ENCODE measurements around the gene RAC2. TPM values are rescaled to one million over a fixed set of nuclear protein-coding genes. Genes with fewer than 3 reads are reported as not detected.
A peak's percentile ranks its signal among the peaks of the same experiment; 100 is the strongest.
"Not testable (repeated sequence)": the region's sequence is repeated elsewhere in the genome, so short reads cannot be mapped to it uniquely, and the experiment has no call there.

RAC2 gene
- total RNA-seq, 1 experiment from 2014 or later = not detected

- H3K4me3 ChIP-seq, H3K9me3 ChIP-seq, H3K27me3 ChIP-seq, H3K36me3 ChIP-seq, DNase-seq: not testable (repeated sequence)
Observed at GRCh38 chr22:37233371-37233750, 10.7 kb downstream of the RAC2 start.

DNA sequence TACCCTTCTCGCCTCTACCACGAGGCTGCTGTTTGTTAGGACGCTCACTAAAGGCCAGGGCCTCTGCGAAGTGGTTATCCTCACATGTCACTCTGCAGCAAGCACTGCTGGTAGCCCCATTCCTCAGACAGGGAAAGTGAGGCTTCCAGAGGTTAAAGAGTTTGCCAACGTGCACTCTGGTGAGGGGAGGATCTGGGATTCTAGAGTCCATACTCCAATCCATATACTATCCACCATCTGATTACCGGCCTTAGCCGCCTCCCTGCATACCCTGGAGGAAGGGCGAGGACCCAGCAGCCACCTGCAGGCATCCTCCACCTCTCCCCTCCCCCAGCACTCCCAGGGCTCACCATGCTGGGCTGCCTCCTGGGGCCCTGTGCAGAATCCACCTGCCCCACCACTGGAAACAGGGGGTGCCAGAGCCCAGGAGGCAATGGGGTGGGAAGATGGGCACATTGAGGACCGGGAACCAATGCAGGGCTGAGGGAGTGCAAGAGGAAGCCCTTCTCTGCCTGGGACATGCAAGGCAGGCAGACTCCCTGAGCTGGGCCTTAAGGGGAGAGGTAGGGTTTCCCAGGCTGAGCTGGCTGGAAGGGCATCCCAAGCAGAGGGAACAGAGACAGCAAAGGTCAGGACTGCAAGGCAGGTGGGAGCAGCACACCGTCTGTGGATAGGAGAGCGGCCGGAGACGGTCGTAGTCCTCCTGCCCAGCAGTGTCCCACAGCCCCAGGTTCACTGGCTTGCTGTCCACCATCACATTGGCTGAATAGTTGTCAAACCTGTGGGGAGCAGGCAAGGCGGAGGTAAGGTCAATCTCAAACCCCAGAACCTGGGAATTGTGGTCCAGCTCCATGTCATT lies 11.7 kb downstream of the RAC2 start:
- Histone ChIP-seq H3K36me3 (no peaks in the 10 kb centered on the region), H3K27me3 (no peaks in the 10 kb centered on the region), H3K4me3 (no peak overlapping the region), H3K9me3 (no peaks in the 10 kb centered on the region)
- no peak for DNase-seq

DNA sequence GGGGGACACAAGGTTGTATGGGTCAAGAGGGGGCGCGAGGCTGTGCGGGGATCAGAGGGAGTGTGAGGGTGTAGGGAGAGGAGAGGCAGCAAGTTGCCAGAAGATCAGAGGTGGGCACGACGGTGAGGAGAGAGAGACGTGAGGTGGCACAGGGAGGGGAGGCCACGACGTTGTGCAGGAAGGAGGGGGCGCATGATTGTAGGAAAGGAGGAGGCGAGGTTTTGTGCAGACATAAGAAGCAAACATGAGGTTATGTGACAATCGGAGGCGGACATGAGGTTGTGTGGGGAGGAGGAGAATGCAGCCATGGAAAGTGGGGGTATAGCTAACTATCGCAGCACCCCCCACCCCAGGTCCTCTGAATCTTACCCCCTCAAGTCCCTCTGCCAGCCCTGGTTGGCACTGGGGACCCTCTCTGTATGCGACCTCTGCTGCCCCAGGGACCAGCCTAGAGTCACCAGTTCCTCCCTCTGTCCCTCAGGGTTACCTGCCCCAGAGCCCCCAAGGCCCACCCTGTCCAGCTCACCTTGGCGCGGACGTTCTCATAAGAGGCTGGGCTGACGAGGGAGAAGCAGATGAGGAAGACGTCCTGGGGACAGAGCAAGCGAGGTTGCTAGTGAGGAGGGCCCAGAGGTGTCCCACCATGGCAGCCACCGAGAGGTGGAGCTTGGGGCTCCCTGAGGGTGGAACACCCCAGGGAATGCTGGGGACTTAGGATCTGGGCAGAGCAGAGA lies 12.5 kb downstream of the RAC2 start:
- no peaks in the 10 kb centered on the region for H3K36me3 ChIP-seq
- H3K27me3 ChIP-seq = no peaks in the 10 kb centered on the region
- no peak overlapping the region for H3K4me3 ChIP-seq
- H3K9me3 ChIP-seq = no peaks in the 10 kb centered on the region
- DNase-seq = no peak

- no peak overlapping the region for H3K4me3 ChIP-seq
- H3K9me3 ChIP-seq = no peaks in the 10 kb centered on the region
- no peak for DNase-seq
- no peaks in the 10 kb centered on the region for H3K27me3 ChIP-seq
- H3K36me3 ChIP-seq = no peaks in the 10 kb centered on the region
Observed at GRCh38 chr22:37230673-37231405, 13.2 kb downstream of the RAC2 start.

- DNase-seq = peak; percentile 45
- Histone ChIP-seq H3K27me3 (no peaks in the 10 kb centered on the region), H3K9me3 (no peaks in the 10 kb centered on the region), H3K4me3 (no peak overlapping the region), H3K36me3 (no peaks in the 10 kb centered on the region)
Observed at GRCh38 chr22:37229805-37230672, 14.0 kb downstream of the RAC2 start.

- H3K9me3 ChIP-seq = no peaks in the 10 kb centered on the region
- DNase-seq = peak; percentile 81
- no peaks in the 10 kb centered on the region for H3K27me3 ChIP-seq
- H3K36me3 ChIP-seq = no peaks in the 10 kb centered on the region
- no peak overlapping the region for H3K4me3 ChIP-seq
Observed at GRCh38 chr22:37229012-37229804, 14.9 kb downstream of the RAC2 start.

DNA sequence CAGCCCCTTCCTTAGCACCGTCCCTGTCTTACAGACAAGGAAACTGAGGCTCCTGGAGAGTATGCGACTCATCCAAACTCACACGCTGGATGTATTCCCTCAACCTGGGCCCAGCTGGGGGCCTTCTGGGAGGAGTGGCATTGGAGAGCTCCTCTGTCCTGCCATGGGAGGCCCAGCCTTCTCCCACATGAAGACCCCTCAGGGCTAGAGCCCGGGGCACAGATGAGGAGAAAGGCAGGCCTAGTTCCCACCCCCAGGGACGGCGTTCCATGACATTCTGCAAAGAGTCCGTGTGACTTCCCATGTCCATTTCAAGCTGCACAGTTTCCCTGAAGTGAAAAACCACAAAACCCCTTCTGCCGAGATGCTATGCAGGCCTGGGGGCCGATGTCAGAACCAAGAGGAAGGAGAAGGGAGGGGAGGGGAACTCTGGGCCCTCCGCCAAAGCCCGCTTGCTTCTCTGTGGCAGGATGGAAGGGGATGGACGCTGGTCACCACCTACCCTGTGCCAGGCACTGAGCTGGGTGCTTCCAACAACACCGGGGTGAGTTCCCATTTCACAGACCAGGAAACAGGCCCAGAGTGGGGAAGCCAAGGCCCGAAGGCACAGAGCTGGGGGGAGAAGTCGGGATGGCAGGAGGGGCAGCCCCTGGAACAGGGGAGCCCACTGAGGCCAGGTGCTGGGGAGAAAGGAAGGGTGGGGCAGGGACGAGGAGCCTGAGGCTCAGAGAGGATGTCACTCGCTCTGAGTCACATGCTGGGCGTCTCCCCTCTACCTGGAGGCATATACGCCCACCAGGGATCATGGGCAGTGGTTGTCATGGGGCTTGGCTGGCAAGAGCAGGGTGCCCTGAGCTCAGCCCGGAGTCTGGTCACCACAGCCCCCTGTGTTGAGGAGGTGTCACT lies 15.7 kb downstream of the RAC2 start:
- DNase-seq = peak; percentile 37
- H3K36me3 ChIP-seq = no peaks in the 10 kb centered on the region
- H3K4me3 ChIP-seq = no peak overlapping the region

DNA sequence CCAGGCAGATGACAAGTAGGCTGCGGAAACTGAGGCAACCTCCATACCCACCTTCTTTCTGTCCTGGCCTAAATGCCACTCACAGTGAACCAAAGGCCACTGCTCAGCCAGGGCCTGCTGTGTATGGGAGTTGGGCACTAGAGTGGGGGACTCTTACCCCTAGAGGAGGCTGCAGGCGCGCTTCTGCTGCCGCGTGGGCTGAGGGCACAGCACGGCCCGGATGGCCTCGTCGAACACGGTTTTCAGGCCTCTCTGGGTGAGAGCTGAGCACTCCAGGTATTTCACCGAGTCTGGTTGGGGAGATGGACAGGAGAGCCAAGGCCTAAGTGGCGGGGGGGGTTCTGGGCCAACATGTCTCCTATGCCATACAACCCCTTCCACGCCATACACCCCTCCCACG lies 17.6 kb downstream of the RAC2 start:
- no peak overlapping the region for H3K4me3 ChIP-seq
- H3K27me3 ChIP-seq = no peaks in the 10 kb centered on the region
- no peak for DNase-seq
- no peaks in the 10 kb centered on the region for H3K9me3 ChIP-seq
- H3K36me3 ChIP-seq = no peaks in the 10 kb centered on the region

More for the DNA sequence above, 15.7 kb downstream of the RAC2 start:
- no peaks in the 10 kb centered on the region for H3K27me3 ChIP-seq
- H3K9me3 ChIP-seq = no peaks in the 10 kb centered on the region

DNA sequence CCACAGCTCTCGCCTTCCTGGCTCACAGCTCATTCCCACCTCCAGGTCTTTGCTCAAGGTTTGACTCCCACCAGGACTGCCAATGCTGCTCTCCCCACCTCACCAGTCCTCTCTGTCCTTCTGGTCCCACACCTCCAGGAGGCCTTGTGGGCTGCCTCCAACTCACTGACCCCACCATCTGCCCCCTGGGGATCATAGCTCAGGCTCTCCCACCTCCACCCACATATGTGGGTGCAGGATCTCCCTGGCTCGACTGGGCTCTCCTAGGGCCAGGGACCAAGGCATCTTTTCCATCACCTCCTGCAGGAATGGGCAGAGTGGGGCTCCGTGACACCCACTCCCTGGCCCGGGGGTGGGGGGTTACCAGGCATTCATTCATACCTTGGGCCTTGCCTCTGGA lies 18.0 kb downstream of the RAC2 start:
- Histone ChIP-seq H3K4me3 (no peak overlapping the region), H3K9me3 (no peaks in the 10 kb centered on the region), H3K36me3 (no peaks in the 10 kb centered on the region), H3K27me3 (no peaks in the 10 kb centered on the region)
- no peak for DNase-seq

GRCh38 chr22:37225481-37225880 lies 18.6 kb downstream of the RAC2 start:
- no peak for DNase-seq
- H3K27me3 ChIP-seq = no peaks in the 10 kb centered on the region
- H3K36me3 ChIP-seq = no peaks in the 10 kb centered on the region
- no peak overlapping the region for H3K4me3 ChIP-seq
- no peaks in the 10 kb centered on the region for H3K9me3 ChIP-seq

- no peak overlapping the region for H3K4me3 ChIP-seq
- no peaks in the 10 kb centered on the region for H3K9me3 ChIP-seq
- H3K36me3 ChIP-seq = no peaks in the 10 kb centered on the region
- H3K27me3 ChIP-seq = no peaks in the 10 kb centered on the region
- DNase-seq = no peak
Observed at GRCh38 chr22:37224757-37225420, 19.2 kb downstream of the RAC2 start.

- Histone ChIP-seq H3K4me3 (no peak overlapping the region), H3K36me3 (no peaks in the 10 kb centered on the region), H3K9me3 (no peaks in the 10 kb centered on the region), H3K27me3 (no peaks in the 10 kb centered on the region)
- no peak for DNase-seq
Observed at GRCh38 chr22:37223965-37224551, 20.0 kb downstream of the RAC2 start.

DNA sequence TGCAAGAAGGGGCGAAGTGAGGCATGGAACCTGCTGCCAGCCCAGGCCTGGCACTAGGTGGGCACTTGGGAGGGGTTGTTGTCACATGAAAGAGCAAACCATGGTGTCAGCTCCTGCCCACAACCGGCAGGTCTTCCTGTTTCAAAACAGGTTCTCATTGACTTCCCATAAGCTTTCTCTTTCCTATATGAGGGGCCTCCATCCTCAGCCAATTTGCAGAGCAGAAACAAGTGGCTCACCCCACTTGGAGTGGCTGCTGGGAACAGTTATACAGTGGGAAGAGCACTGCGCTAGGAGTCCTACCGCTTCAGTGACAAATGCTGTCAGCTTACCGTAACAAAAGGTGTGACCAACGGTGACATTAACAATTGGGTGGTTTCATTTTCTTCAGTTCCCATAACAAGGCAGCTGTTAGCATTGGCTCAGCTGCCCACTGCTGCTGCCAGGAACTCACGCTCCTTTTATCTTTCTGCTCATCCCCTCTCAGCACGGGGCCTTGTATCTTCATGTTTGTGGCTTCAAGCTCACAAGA lies 21.6 kb downstream of the RAC2 start:
- Histone ChIP-seq H3K4me3 (no peak overlapping the region), H3K36me3 (no peaks in the 10 kb centered on the region), H3K9me3 (no peaks in the 10 kb centered on the region), H3K27me3 (no peaks in the 10 kb centered on the region)
- no peak for DNase-seq

All from MG63 (cell line).